Lower leg skin (tissue), 4 donors: ENCODE results near the gene DHRS11. TPM values are rescaled to one million over a fixed set of nuclear protein-coding genes. Genes with fewer than 3 reads are reported as not detected.

Source experiments
- DNase-seq, 2 donors: peaks; one replicate each; pipeline ENCODE4 v3.0.0-alpha.2; 2019; ENCODE audit warnings: low spot score in 2 of 2
- H3K4me3 ChIP-seq: fragments of 200-600 bp; sonication (generic); 2 replicates; pipeline ENCODE4 v1.5.1; 2017; ENCODE audit warnings: mild to moderate bottlenecking, low read depth; ENCODE audit not compliant: poor library complexity, severe bottlenecking
- CTCF ChIP-seq, 3 donors: fragments of 450-650 bp; IDR thresholded peaks; one replicate each; pipeline ENCODE4 v1.5.1; 2016; ENCODE audit warnings: antibody characterized with exemption in 3 of 3, mild to moderate bottlenecking in 3 of 3, moderate library complexity in 2 of 3
- POLR2A ChIP-seq, 2 donors: fragments of 450-650 bp; IDR thresholded peaks; one replicate each; pipeline ENCODE4 v1.6.1; 2016 to 2017; ENCODE audit warnings: antibody characterized with exemption in 2 of 2, mild to moderate bottlenecking in 1 of 2, moderate library complexity in 1 of 2
- WGBS, 2 donors: methylation state at CpG; one replicate each; pipeline ENCODE4 v1.1.5; 2018; 5-methylcytosine and 5-hydroxymethylcytosine counted together
- intact Hi-C: fragments of 100-400 bp; cut with DNase I; formaldehyde crosslinking; loops from one replicate; pipeline ENCODE4 v1.15.0; 2023; ENCODE audit warnings: low total_unique reads
- total RNA-seq, 4 donors: library from RNA; depleted of rRNA; stranded (reverse); fragments of >200 nt; gene quantifications; one replicate each; pipeline ENCODE4 v1.1.0, GENCODE V29; 2016

DHRS11 gene
- total RNA-seq, 4 donors from 2014 or later: 11.3 to 21.1 (median 14.9) TPM

- TF ChIP-seq POLR2A (IDR thresholded peaks at IDR 0.05): no peak
- TF ChIP-seq CTCF (IDR thresholded peaks at IDR 0.05): no peak
- no peak overlapping the region for H3K4me3 ChIP-seq
- 93 to 96% methylated on average over 4 of the region's 4 CpGs for WGBS, 2 donors
- intact Hi-C loops: no loop called here
- no peak for DNase-seq
Observed at GRCh38 chr17:36566081-36566480, 25.6 kb upstream of the DHRS11 start.

GRCh38 chr17:36575028-36575427 is 16.7 kb upstream of the DHRS11 start:
- WGBS, 2 donors: 89 to 94% methylated on average over 12 of the region's 12 CpGs
- TF ChIP-seq CTCF (IDR thresholded peaks at IDR 0.05): no peak
- TF ChIP-seq POLR2A (IDR thresholded peaks at IDR 0.05): no peak
- intact Hi-C loops: no loop called here
- no peak overlapping the region for H3K4me3 ChIP-seq
- no peak for DNase-seq

- TF ChIP-seq POLR2A (IDR thresholded peaks at IDR 0.05): no peak
- no peak for TF ChIP-seq CTCF (IDR thresholded peaks at IDR 0.05)
- intact Hi-C loops: no loop called here
- no peak for DNase-seq
- H3K4me3 ChIP-seq: no peak overlapping the region
- WGBS, 2 donors: 43 to 47% methylated on average over 2 of the region's 2 CpGs
Observed at GRCh38 chr17:36576793-36577192, 14.9 kb upstream of the DHRS11 start.

GRCh38 chr17:36578671-36579070 is 13.0 kb upstream of the DHRS11 start:
- no peak for DNase-seq
- TF ChIP-seq POLR2A (IDR thresholded peaks at IDR 0.05): no peak
- TF ChIP-seq CTCF (IDR thresholded peaks at IDR 0.05): no peak

GRCh38 chr17:36583787-36584186 is 7.9 kb upstream of the DHRS11 start:
- no peak overlapping the region for H3K4me3 ChIP-seq
- intact Hi-C loops: no loop called here
- DNase-seq: no peak
- TF ChIP-seq CTCF (IDR thresholded peaks at IDR 0.05) (no peak), POLR2A (IDR thresholded peaks at IDR 0.05) (no peak)
- WGBS, 2 donors: 61 to 75% methylated on average over 1 of the region's 1 CpG

More at GRCh38 chr17:36578671-36579070, 13.0 kb upstream of the DHRS11 start:
- 90 to 95% methylated on average over 2 of the region's 2 CpGs for WGBS, 2 donors
- H3K4me3 ChIP-seq: no peak overlapping the region
- intact Hi-C loops: no loop called here

GRCh38 chr17:36586138-36586537 is 5.5 kb upstream of the DHRS11 start:
- TF ChIP-seq POLR2A (IDR thresholded peaks at IDR 0.05): no peak
- TF ChIP-seq CTCF (IDR thresholded peaks at IDR 0.05): no peak
- 90 to 95% methylated on average over 2 of the region's 2 CpGs for WGBS, 2 donors
- intact Hi-C loops: no loop called here
- no peak for DNase-seq
- H3K4me3 ChIP-seq: no peak overlapping the region
